ENCODE data around the gene EMP1. TPM values are rescaled to one million over a fixed set of nuclear protein-coding genes. Genes with fewer than 3 reads are reported as not detected.

EMP1 gene
- total and polyA plus RNA-seq, 12 donors = 46.2 to 403 (median 88.5) TPM

- DNase-seq (no peak), ATAC-seq (peak in 1 of 8 donors; percentile 12)
- no peak for TF ChIP-seq CTCF (IDR thresholded peaks at IDR 0.05)
- H3K27ac ChIP-seq = peak overlapping the region; percentile 87 to 97 (median 92)
- no peaks in the 10 kb centered on the region for H3K27me3 ChIP-seq
- peaks cover 12 to 89% (median 48%) of the 10 kb centered on the region in 9 donors for H3K4me1 ChIP-seq
- no peaks in the 10 kb centered on the region for H3K9me3 ChIP-seq
- 33 to 48% methylated on average over 7 of the region's 7 CpGs for WGBS, 2 donors
- H3K36me3 ChIP-seq = peaks cover 0 to 7% (median 0%) of the 10 kb centered on the region in 9 donors
- intact Hi-C loops (cut with DNase I) = loop anchor here in 5 of 10 donors (1.0 to 10.0 kb wide), 7 partner anchors 44 to 99 kb away; partner anchors contain the start of gene GSG1 (in 1 of the 5)
- peak overlapping the region; percentile 53 to 71 (median 65) for H3K4me3 ChIP-seq
Measured at GRCh38 chr12:13197032-13197431, 506 bp downstream of the EMP1 start.

GRCh38 chr12:13197526-13198143 is 1.1 kb downstream of the EMP1 start:
- H3K27ac ChIP-seq = peak overlapping the region; percentile 87 to 97 (median 92)
- WGBS, 2 donors = 34 to 43% methylated on average over 9 of the region's 9 CpGs
- DNase-seq = peak; percentile 52 to 89
- peaks cover 14 to 95% (median 54%) of the 10 kb centered on the region in 9 donors for H3K4me1 ChIP-seq
- intact Hi-C loops (cut with DNase I) = loop anchor here in 6 of 10 donors (1.0 to 10.0 kb wide), 8 partner anchors 45 to 99 kb away; partner anchors contain the start of gene GSG1 (in 1 of the 6)
- peak; percentile 46 to 85 (median 72) for ATAC-seq
- no peak for TF ChIP-seq CTCF (IDR thresholded peaks at IDR 0.05)
- H3K27me3 ChIP-seq = no peaks in the 10 kb centered on the region
- peak overlapping the region; percentile 53 to 71 (median 65) for H3K4me3 ChIP-seq
- H3K9me3 ChIP-seq = no peaks in the 10 kb centered on the region
- peaks cover 0 to 7% (median 0%) of the 10 kb centered on the region in 9 donors for H3K36me3 ChIP-seq

- no peak for ATAC-seq
- Histone ChIP-seq H3K27me3 (no peaks in the 10 kb centered on the region), H3K9me3 (no peaks in the 10 kb centered on the region), H3K27ac (peak overlapping the region; percentile 47 to 97 (median 92)), H3K36me3 (peaks cover 0 to 7% (median 0%) of the 10 kb centered on the region in 9 donors), H3K4me3 (peak overlapping the region; percentile 53 to 71 (median 65)), H3K4me1 (peaks cover 17 to 98% (median 60%) of the 10 kb centered on the region in 9 donors)
- DNase-seq = no peak
- intact Hi-C loops (cut with DNase I) = loop anchor here in 5 of 10 donors (2.0 to 10.0 kb wide), 6 partner anchors 46 to 99 kb away; partner anchors contain the start of gene GSG1 (in 1 of the 5)
- WGBS, 2 donors = 39 to 49% methylated on average over 4 of the region's 4 CpGs
- TF ChIP-seq CTCF (IDR thresholded peaks at IDR 0.05) = no peak
Measured at GRCh38 chr12:13198241-13198640, 1.7 kb downstream of the EMP1 start.

- Histone ChIP-seq H3K9me3 (no peaks in the 10 kb centered on the region), H3K4me1 (peaks cover 17 to 98% (median 67%) of the 10 kb centered on the region in 9 donors), H3K36me3 (peaks cover 0 to 7% (median 0%) of the 10 kb centered on the region in 9 donors), H3K4me3 (peak overlapping the region; percentile 53 to 71 (median 65)), H3K27me3 (no peaks in the 10 kb centered on the region), H3K27ac (peak overlapping the region; percentile 47 to 97 (median 92))
- WGBS, 2 donors = 39 to 54% methylated on average over 7 of the region's 7 CpGs
- ATAC-seq (peak in 3 of 8 donors; percentile 2 to 8 (median 5)), DNase-seq (peak in 1 of 2 donors; percentile 44)
- TF ChIP-seq CTCF (IDR thresholded peaks at IDR 0.05) = no peak
- intact Hi-C loops (cut with DNase I) = loop anchor here in 5 of 10 donors (2.0 to 10.0 kb wide), 6 partner anchors 47 to 100 kb away; partner anchors contain the start of gene GSG1 (in 1 of the 5)
Measured at GRCh38 chr12:13198876-13199275, 2.4 kb downstream of the EMP1 start.
